DND-41 (cell line): ENCODE results near the gene LLGL1.

Experiments used
- ATAC-seq: fragments of 200-7000 bp; cut with Tn5 transposase; 3 replicates; pipeline ENCODE4 v1.9.1; 2021; ENCODE audit warnings: low read depth; ENCODE audit not compliant: insufficient read depth
- DNase-seq: peaks from one replicate; pipeline ENCODE4 v3.0.0-alpha.2; 2020
- H2AFZ ChIP-seq: 2 replicates; pipeline ENCODE4 v1.6.0; 2012; ENCODE audit warnings: low read depth, low read length
- H3K27ac ChIP-seq: 2 replicates; pipeline ENCODE4 v1.5.1; 2012; ENCODE audit warnings: low read length, inconsistent platforms
- H3K27me3 ChIP-seq: fragments of 200-600 bp; sonication (generic); 2 replicates; pipeline ENCODE4 v1.6.0; 2012; ENCODE audit warnings: low read length, mild to moderate bottlenecking, inconsistent platforms; ENCODE audit not compliant: insufficient read depth, poor library complexity
- H3K36me3 ChIP-seq: 2 replicates; pipeline ENCODE4 v1.5.1; 2012; ENCODE audit warnings: low read length, inconsistent platforms; ENCODE audit not compliant: insufficient read depth
- H3K4me1 ChIP-seq: 2 replicates; pipeline ENCODE4 v1.5.1; 2012; ENCODE audit warnings: mild to moderate bottlenecking, low read length; ENCODE audit not compliant: insufficient read depth
- H3K4me2 ChIP-seq: 2 replicates; pipeline ENCODE4 v1.6.0; 2012; ENCODE audit warnings: mild to moderate bottlenecking, moderate library complexity, low read length, inconsistent platforms; ENCODE audit not compliant: insufficient read depth
- H3K4me3 ChIP-seq, 2 experiments: fragments of 200-600 bp in 1 of 2; shearing (Covaris generic) in 1 of 2; 2 replicates each; pipeline ENCODE4 v1.5.1; 2012 to 2016; ENCODE audit warnings: inconsistent platforms in 2 of 2, low read length in 2 of 2, mild to moderate bottlenecking in 2 of 2, low read depth in 1 of 2, moderate library complexity in 1 of 2
- H3K79me2 ChIP-seq: 2 replicates; pipeline ENCODE4 v1.6.0; 2012; ENCODE audit warnings: low read length, inconsistent platforms; ENCODE audit not compliant: insufficient read depth
- H3K9ac ChIP-seq: 2 replicates; pipeline ENCODE4 v1.6.0; 2012; ENCODE audit warnings: low read depth, mild to moderate bottlenecking, inconsistent platforms, low read length, moderate library complexity
- H3K9me3 ChIP-seq: 2 replicates; pipeline ENCODE4 v1.5.1; 2012; ENCODE audit warnings: low read length, moderate library complexity, mild to moderate bottlenecking, inconsistent platforms; ENCODE audit not compliant: insufficient read depth, severe bottlenecking
- H4K20me1 ChIP-seq: 2 replicates; pipeline ENCODE4 v1.6.0; 2012; ENCODE audit warnings: low read length; ENCODE audit not compliant: insufficient read depth
- EZH2 ChIP-seq: IDR thresholded peaks from 3 replicates; pipeline ENCODE4 v1.6.1; 2012; ENCODE audit warnings: borderline replicate concordance, low read depth, mild to moderate bottlenecking, moderate library complexity, low read length, inconsistent platforms; ENCODE audit not compliant: severe bottlenecking
- TF ChIP-seq, protein P1 (sequence below): IDR thresholded peaks from 2 replicates; pipeline ENCODE4 v1.5.1; 2012; ENCODE audit warnings: borderline replicate concordance, low read length, moderate library complexity, mild to moderate bottlenecking; ENCODE audit not compliant: poor library complexity, severe bottlenecking; ENCODE audit errors: extremely low read depth

The LLGL1 gene

DNA sequence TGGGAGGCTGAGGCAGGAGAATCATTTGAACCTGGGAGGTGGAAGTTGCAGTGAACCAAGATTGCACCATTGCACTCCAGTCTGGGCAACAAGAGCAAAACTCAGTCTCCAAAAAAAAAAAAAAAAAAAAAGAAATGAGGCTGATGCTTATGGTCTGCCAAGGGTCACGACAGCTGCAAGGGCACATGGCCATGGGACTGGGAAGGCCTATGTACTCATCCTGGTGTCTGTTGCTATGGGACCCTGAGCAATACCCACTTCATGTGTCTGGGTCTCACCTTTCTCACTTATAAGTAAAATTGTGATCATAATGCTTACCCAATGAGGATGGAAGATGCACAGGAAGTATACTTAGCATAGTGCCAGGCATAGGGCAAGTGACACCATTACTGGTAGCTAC, 51.6 kb downstream of the LLGL1 start:
- Histone ChIP-seq H3K36me3 (peaks cover 92% of the 10 kb centered on the region), H3K9ac (no peak overlapping the region), H3K79me2 (no peaks in the 10 kb centered on the region), H2AFZ (no peak overlapping the region), H3K4me3 (no peak overlapping the region), H3K9me3 (no peaks in the 10 kb centered on the region), H3K27me3 (no peaks in the 10 kb centered on the region), H3K4me2 (no peak overlapping the region), H3K27ac (no peak overlapping the region), H3K4me1 (no peaks in the 10 kb centered on the region), H4K20me1 (peaks cover 11% of the 10 kb centered on the region; the same call in 1 of the 2 replicates)
- TF ChIP-seq, protein P1, sequence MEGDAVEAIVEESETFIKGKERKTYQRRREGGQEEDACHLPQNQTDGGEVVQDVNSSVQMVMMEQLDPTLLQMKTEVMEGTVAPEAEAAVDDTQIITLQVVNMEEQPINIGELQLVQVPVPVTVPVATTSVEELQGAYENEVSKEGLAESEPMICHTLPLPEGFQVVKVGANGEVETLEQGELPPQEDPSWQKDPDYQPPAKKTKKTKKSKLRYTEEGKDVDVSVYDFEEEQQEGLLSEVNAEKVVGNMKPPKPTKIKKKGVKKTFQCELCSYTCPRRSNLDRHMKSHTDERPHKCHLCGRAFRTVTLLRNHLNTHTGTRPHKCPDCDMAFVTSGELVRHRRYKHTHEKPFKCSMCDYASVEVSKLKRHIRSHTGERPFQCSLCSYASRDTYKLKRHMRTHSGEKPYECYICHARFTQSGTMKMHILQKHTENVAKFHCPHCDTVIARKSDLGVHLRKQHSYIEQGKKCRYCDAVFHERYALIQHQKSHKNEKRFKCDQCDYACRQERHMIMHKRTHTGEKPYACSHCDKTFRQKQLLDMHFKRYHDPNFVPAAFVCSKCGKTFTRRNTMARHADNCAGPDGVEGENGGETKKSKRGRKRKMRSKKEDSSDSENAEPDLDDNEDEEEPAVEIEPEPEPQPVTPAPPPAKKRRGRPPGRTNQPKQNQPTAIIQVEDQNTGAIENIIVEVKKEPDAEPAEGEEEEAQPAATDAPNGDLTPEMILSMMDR, result no peak
- no peak for TF ChIP-seq EZH2
- DNase-seq, result no peak
- ATAC-seq, result no peak

DNA sequence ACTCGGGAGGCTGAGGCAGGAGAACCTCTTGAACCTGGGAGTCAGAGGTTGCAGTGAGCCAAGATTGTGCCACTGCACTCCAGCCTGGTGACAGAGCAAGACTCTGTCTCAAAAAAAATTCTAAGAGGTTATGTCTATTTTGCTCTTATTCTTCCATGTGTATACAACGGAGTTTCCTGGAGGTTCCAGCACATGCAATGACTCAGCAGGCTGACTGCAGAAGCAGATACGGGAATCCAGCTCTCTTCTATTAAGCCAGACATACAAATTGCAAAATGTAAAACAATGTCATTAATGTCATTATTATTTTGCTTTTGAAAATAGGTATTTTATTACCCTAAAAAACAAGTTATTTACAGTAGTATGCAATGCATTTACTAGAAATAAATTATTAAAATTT, 53.4 kb downstream of the LLGL1 start:
- H3K27ac ChIP-seq, result no peak overlapping the region

DNA sequence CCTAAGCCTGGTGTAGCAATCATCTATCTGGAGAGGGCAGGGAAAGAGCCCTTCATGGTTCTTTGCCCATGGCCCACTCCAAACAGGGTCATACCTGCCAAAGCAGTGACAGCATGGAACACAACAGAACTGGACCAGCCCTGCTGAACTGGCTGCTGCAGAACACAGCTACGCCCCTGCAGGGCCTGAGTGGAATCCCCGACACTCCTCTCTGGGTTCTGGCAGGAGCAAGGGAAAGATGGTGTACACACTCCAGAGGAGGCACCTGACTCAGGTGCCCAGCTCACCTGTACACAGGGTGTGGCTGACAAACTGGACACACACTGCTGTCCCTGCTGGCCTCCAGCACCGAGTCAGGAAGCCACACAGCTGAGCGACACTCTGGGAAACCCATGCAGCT, 54.8 kb downstream of the LLGL1 start:
- ATAC-seq (no peak), DNase-seq (no peak)
- H3K4me1 ChIP-seq, result no peaks in the 10 kb centered on the region
- H3K36me3 ChIP-seq, result peaks cover 92% of the 10 kb centered on the region
- H4K20me1 ChIP-seq, result peaks cover 17% of the 10 kb centered on the region; the same call in 1 of the 2 replicates
- no peaks in the 10 kb centered on the region for H3K27me3 ChIP-seq
- H3K27ac ChIP-seq, result no peak overlapping the region
- no peak overlapping the region for H3K4me3 ChIP-seq
- H3K4me2 ChIP-seq, result no peak overlapping the region
- H3K79me2 ChIP-seq, result no peaks in the 10 kb centered on the region
- H2AFZ ChIP-seq, result no peak overlapping the region
- H3K9me3 ChIP-seq, result no peaks in the 10 kb centered on the region
- no peak overlapping the region for H3K9ac ChIP-seq
- TF ChIP-seq EZH2, result no peak
- TF ChIP-seq, protein P1, result no peak

More for the DNA sequence above, 53.4 kb downstream of the LLGL1 start:
- TF ChIP-seq, protein P1, result no peak
- no peak for TF ChIP-seq EZH2
- H3K4me2 ChIP-seq, result no peak overlapping the region
- H3K9me3 ChIP-seq, result no peaks in the 10 kb centered on the region
- H3K9ac ChIP-seq, result no peak overlapping the region
- H3K4me1 ChIP-seq, result no peaks in the 10 kb centered on the region
- no peak for DNase-seq
- no peak for ATAC-seq
- no peaks in the 10 kb centered on the region for H3K27me3 ChIP-seq
- no peak overlapping the region for H3K4me3 ChIP-seq
- H2AFZ ChIP-seq, result no peak overlapping the region
- peaks cover 15% of the 10 kb centered on the region; the same call in 1 of the 2 replicates for H4K20me1 ChIP-seq
- H3K79me2 ChIP-seq, result no peaks in the 10 kb centered on the region
- peaks cover 93% of the 10 kb centered on the region for H3K36me3 ChIP-seq
